Panc1 (cell line): Measurements from ENCODE around the gene SUGCT. TPM values are rescaled to one million over a fixed set of nuclear protein-coding genes. Genes with fewer than 3 reads are reported as not detected.

Source experiments
- ATAC-seq: fragments of 200-7000 bp; cut with Tn5 transposase; 2 replicates; pipeline ENCODE4 v1.9.1; 2020; ENCODE audit warnings: mild to moderate bottlenecking, moderate library complexity
- BruUV-seq: library from RNA; stranded (reverse); fragments of 400-500 nt; replicated peaks from 2 replicates; lab custom pipeline; 2021; lab: Mats Ljungman, UMichigan
- CTCF ChIA-PET: fragments of 300-600 bp; sonication (Branson Sonifier 250); formaldehyde crosslinking; loops from one replicate; lab custom pipeline; 2022; ENCODE audit warnings: antibody characterized with exemption; lab: Charles Lee
- POLR2A ChIA-PET: fragments of 300-600 bp; sonication (Branson Sonifier 250); formaldehyde crosslinking; loops from one replicate; lab custom pipeline; 2022; ENCODE audit warnings: antibody characterized with exemption; lab: Charles Lee
- DNase-seq: peaks from one replicate; pipeline ENCODE4 v3.0.0-alpha.2; 2010; ENCODE audit warnings: low read depth, low spot score
- H3K27ac ChIP-seq: 2 replicates; pipeline ENCODE4 v1.5.1; 2011; ENCODE audit warnings: mild to moderate bottlenecking, low read length, inconsistent platforms
- H3K27me3 ChIP-seq: fragments of 200-500 bp; sonication (Bioruptor generic); 2 replicates; pipeline ENCODE4 v1.6.0; 2014; ENCODE audit warnings: low read length, inconsistent platforms; ENCODE audit not compliant: control insufficient read depth, insufficient read depth
- H3K36me3 ChIP-seq: fragments of 200-500 bp; sonication (Bioruptor generic); 2 replicates; pipeline ENCODE4 v1.5.1; 2014; ENCODE audit warnings: inconsistent platforms, mild to moderate bottlenecking, low read length, moderate library complexity; ENCODE audit not compliant: control insufficient read depth, insufficient read depth
- H3K4me1 ChIP-seq: 2 replicates; pipeline ENCODE4 v1.5.1; 2011; ENCODE audit warnings: inconsistent platforms, mild to moderate bottlenecking, low read length, moderate library complexity; ENCODE audit not compliant: control insufficient read depth, insufficient read depth
- H3K4me3 ChIP-seq, 2 experiments: 2 replicates each; pipeline ENCODE4 v1.5.1; 2011 to 2012; ENCODE audit warnings: low read depth in 2 of 2, low read length in 2 of 2, mild to moderate bottlenecking in 2 of 2, inconsistent platforms in 1 of 2, moderate library complexity in 1 of 2
- H3K9me3 ChIP-seq: fragments of 200-500 bp; sonication (Bioruptor generic); 2 replicates; pipeline ENCODE4 v1.5.1; 2014; ENCODE audit warnings: low read depth, mild to moderate bottlenecking, inconsistent platforms, low read length, moderate library complexity; ENCODE audit not compliant: control insufficient read depth, insufficient read depth
- POLR2AphosphoS5 ChIP-seq: IDR thresholded peaks from 2 replicates; pipeline ENCODE4 v1.6.1; 2012; ENCODE audit warnings: mild to moderate bottlenecking, low read depth, low read length, moderate library complexity
- REST ChIP-seq, 2 experiments: IDR thresholded peaks; 2 replicates each; pipeline ENCODE4 v1.6.1; 2011 to 2012; ENCODE audit warnings: low read depth in 2 of 2, control low read depth in 1 of 2, low read length in 1 of 2, mild to moderate bottlenecking in 1 of 2, moderate library complexity in 1 of 2; ENCODE audit not compliant: insufficient read depth in 1 of 2
- SIN3A ChIP-seq: IDR thresholded peaks from 2 replicates; pipeline ENCODE4 v1.6.1; 2012; ENCODE audit warnings: low read depth, mild to moderate bottlenecking, low read length, moderate library complexity, borderline replicate concordance; ENCODE audit not compliant: insufficient read depth
- TCF7L2 ChIP-seq: IDR thresholded peaks from 2 replicates; pipeline ENCODE4 v1.6.1; 2011; ENCODE audit warnings: mild to moderate bottlenecking, low read depth, low read length, inconsistent platforms
- in situ Hi-C: cut with HindIII; loops from 2 replicates; pipeline ENCODE4 v1.10.0; 2016; ENCODE audit warnings: low sequenced_read_pairs, low pct_unique_long_range_greater_than_20kb
- intact Hi-C: fragments of 100-400 bp; cut with micrococcal nuclease; formaldehyde crosslinking; loops from one replicate; pipeline ENCODE4 v1.10.0; 2022; ENCODE audit not compliant: unreplicated experiment
- total RNA-seq: library from RNA; stranded (reverse); gene quantifications from one replicate; pipeline ENCODE4 v1.2.1, GENCODE V29; 2021; ENCODE audit not compliant: unreplicated experiment
- TF ChIP-seq, protein P1 (sequence below): fragments of 450-650 bp; IDR thresholded peaks from 2 replicates; pipeline ENCODE4 v1.5.1; 2017; ENCODE audit warnings: mild to moderate bottlenecking

The SUGCT gene
- total RNA-seq, 1 experiment from 2014 or later: 3.1 TPM

GRCh38 chr7:40907286-40907685, 772.5 kb downstream of the SUGCT start:
- BruUV-seq: no TSS peak
- ATAC-seq: no peak
- Histone ChIP-seq H3K36me3 (no peaks in the 10 kb centered on the region), H3K4me3 (no peak overlapping the region), H3K27me3 (no peaks in the 10 kb centered on the region), H3K27ac (no peak overlapping the region), H3K9me3 (no peaks in the 10 kb centered on the region), H3K4me1 (no peaks in the 10 kb centered on the region)
- DNase-seq: no peak
- POLR2A ChIA-PET: no interaction called here
- in situ Hi-C loops (no loop called here), intact Hi-C loops (no loop called here)
- TF ChIP-seq, protein P1, sequence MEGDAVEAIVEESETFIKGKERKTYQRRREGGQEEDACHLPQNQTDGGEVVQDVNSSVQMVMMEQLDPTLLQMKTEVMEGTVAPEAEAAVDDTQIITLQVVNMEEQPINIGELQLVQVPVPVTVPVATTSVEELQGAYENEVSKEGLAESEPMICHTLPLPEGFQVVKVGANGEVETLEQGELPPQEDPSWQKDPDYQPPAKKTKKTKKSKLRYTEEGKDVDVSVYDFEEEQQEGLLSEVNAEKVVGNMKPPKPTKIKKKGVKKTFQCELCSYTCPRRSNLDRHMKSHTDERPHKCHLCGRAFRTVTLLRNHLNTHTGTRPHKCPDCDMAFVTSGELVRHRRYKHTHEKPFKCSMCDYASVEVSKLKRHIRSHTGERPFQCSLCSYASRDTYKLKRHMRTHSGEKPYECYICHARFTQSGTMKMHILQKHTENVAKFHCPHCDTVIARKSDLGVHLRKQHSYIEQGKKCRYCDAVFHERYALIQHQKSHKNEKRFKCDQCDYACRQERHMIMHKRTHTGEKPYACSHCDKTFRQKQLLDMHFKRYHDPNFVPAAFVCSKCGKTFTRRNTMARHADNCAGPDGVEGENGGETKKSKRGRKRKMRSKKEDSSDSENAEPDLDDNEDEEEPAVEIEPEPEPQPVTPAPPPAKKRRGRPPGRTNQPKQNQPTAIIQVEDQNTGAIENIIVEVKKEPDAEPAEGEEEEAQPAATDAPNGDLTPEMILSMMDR: no peak
- TF ChIP-seq TCF7L2: no peak
- no peak for TF ChIP-seq REST (IDR thresholded peaks at IDR 0.05; ENCODE audit: insufficient read depth in 1 of 2, low read depth in 2 of 2, low read length in 1 of 2)
- no peak for TF ChIP-seq SIN3A
- TF ChIP-seq POLR2AphosphoS5: no peak
- CTCF ChIA-PET: no interaction called here

GRCh38 chr7:40909346-40909980, 774.7 kb downstream of the SUGCT start:
- POLR2A ChIA-PET: no interaction called here
- ATAC-seq: no peak
- Histone ChIP-seq H3K36me3 (no peaks in the 10 kb centered on the region), H3K4me3 (no peak overlapping the region), H3K9me3 (no peaks in the 10 kb centered on the region), H3K4me1 (no peaks in the 10 kb centered on the region), H3K27me3 (no peaks in the 10 kb centered on the region), H3K27ac (no peak overlapping the region)
- no peak for DNase-seq
- in situ Hi-C loops (no loop called here), intact Hi-C loops (no loop called here)
- no peak for TF ChIP-seq REST (IDR thresholded peaks at IDR 0.05; ENCODE audit: insufficient read depth in 1 of 2, low read depth in 2 of 2, low read length in 1 of 2)
- TF ChIP-seq SIN3A: no peak
- TF ChIP-seq TCF7L2: no peak
- TF ChIP-seq POLR2AphosphoS5: no peak
- CTCF ChIA-PET: no interaction called here
- no TSS peak for BruUV-seq

Other genes with a start within 250 kb of the SUGCT start
- gene CDK13, start 184.7 kb upstream of the SUGCT start, total RNA-seq: 52.0 TPM
- gene MPLKIP, start 383 bp upstream of the SUGCT start, total RNA-seq: 42.6 TPM